Measurements from ENCODE around the gene NEU4.

The NEU4 gene

DNA sequence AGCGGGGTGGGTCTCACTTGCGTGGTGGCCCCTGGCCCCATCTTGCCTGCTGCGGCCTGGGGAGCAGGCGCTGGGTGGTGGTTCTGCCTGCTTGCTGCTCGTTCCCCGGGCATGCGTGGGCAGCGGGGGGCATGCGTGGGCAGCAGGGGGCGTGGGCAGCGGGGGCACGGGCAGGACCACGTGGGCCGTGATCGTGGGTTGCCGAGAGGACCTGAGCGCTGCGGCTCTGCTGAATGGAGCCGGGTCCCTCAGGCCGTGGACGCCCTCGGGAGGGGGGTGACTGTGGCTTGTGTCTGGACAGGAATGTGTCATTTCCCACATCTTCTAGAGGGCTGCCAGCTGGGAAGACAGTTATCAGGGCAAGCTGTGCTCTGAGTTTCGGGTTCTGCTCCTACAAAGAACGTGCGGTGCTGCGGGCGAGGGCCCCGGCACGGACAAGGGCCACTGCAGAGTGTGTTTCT is 40.7 kb upstream of the NEU4 start:
- Histone ChIP-seq H3K4me3 (ENCODE audit: low read length in 2 of 2) (no peak overlapping the region), H3K27me3 (ENCODE audit: control insufficient read depth in 2 of 2, insufficient read depth in 2 of 2, low read length in 2 of 2) (no peaks in the 10 kb centered on the region), H3K9me3 (ENCODE audit: control insufficient read depth in 2 of 2, low read length in 2 of 2) (no peaks in the 10 kb centered on the region), H3K4me1 (ENCODE audit: control insufficient read depth in 2 of 2, insufficient read depth in 2 of 2, low read length in 2 of 2) (peaks cover 3% of the 10 kb centered on the region in 2 donors), H3K27ac (ENCODE audit: low read depth in 2 of 2, low read length in 2 of 2) (no peak overlapping the region), H3K36me3 (ENCODE audit: control insufficient read depth in 2 of 2, insufficient read depth in 2 of 2, low read length in 2 of 2) (peaks cover 0 to under 1% of the 10 kb centered on the region in 2 donors), H3K9ac (ENCODE audit: low read depth in 1 of 2, low read length in 2 of 2) (no peak overlapping the region)

DNA sequence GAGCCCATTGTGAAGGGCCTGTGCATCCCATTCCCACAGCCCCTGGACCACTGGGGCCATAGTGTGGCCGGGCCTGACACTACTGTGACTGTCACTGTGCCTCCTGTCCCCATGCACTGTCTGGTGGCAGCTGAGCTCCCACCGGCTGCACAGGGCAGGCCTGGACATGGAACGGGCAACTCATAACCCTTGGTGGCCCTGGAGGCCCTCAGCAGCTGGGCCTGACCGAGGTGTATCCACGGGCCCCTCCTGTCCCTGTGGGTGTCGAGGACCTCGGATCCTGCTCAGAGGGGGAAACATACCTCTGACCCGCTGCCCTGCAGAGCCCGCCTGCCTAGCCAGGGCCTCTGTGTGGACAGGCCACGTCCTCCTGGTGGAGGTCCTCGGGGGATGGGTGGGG is 40.1 kb upstream of the NEU4 start:
- Histone ChIP-seq H3K27me3 (ENCODE audit: control insufficient read depth in 2 of 2, insufficient read depth in 2 of 2, low read length in 2 of 2) (no peaks in the 10 kb centered on the region), H3K4me3 (ENCODE audit: low read length in 2 of 2) (no peak overlapping the region), H3K36me3 (ENCODE audit: control insufficient read depth in 2 of 2, insufficient read depth in 2 of 2, low read length in 2 of 2) (no peaks in the 10 kb centered on the region), H3K9me3 (ENCODE audit: control insufficient read depth in 2 of 2, low read length in 2 of 2) (no peaks in the 10 kb centered on the region), H3K9ac (ENCODE audit: low read depth in 1 of 2, low read length in 2 of 2) (no peak overlapping the region), H3K27ac (ENCODE audit: low read depth in 2 of 2, low read length in 2 of 2) (no peak overlapping the region), H3K4me1 (ENCODE audit: control insufficient read depth in 2 of 2, insufficient read depth in 2 of 2, low read length in 2 of 2) (peaks cover 8% of the 10 kb centered on the region in 2 donors)

DNA sequence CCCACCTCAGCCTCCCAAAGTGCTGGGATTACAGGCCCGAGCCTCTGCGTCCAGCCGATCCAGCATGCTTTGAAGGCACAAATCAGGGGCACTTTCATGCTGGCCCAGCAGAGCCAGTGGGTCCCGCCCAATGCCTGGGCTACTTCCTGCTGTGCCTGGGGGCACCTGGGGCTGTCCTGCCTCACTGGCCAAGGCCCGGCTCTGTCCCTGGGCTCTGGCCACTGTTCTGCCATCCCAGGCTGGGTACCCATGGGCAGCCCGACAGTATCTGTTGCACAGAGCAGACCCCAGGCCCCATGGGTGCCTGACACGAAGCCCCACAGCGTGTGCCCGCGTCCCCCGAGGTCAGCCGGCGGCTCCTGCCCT is 39.2 kb upstream of the NEU4 start:
- Histone ChIP-seq H3K4me1 (ENCODE audit: control insufficient read depth in 2 of 2, insufficient read depth in 2 of 2, low read length in 2 of 2) (peaks cover 10 to 16% of the 10 kb centered on the region in 2 donors), H3K27ac (ENCODE audit: low read depth in 2 of 2, low read length in 2 of 2) (no peak overlapping the region), H3K27me3 (ENCODE audit: control insufficient read depth in 2 of 2, insufficient read depth in 2 of 2, low read length in 2 of 2) (no peaks in the 10 kb centered on the region), H3K9ac (ENCODE audit: low read depth in 1 of 2, low read length in 2 of 2) (no peak overlapping the region), H3K9me3 (ENCODE audit: control insufficient read depth in 2 of 2, low read length in 2 of 2) (no peaks in the 10 kb centered on the region), H3K36me3 (ENCODE audit: control insufficient read depth in 2 of 2, insufficient read depth in 2 of 2, low read length in 2 of 2) (no peaks in the 10 kb centered on the region), H3K4me3 (ENCODE audit: low read length in 2 of 2) (no peak overlapping the region)

- Histone ChIP-seq H3K9ac (ENCODE audit: low read depth in 1 of 2, low read length in 2 of 2) (no peak overlapping the region), H3K9me3 (ENCODE audit: control insufficient read depth in 2 of 2, low read length in 2 of 2) (no peaks in the 10 kb centered on the region), H3K27ac (ENCODE audit: low read depth in 2 of 2, low read length in 2 of 2) (no peak overlapping the region), H3K4me3 (ENCODE audit: low read length in 2 of 2) (no peak overlapping the region), H3K36me3 (ENCODE audit: control insufficient read depth in 2 of 2, insufficient read depth in 2 of 2, low read length in 2 of 2) (no peaks in the 10 kb centered on the region), H3K27me3 (ENCODE audit: control insufficient read depth in 2 of 2, insufficient read depth in 2 of 2, low read length in 2 of 2) (no peaks in the 10 kb centered on the region), H3K4me1 (ENCODE audit: control insufficient read depth in 2 of 2, insufficient read depth in 2 of 2, low read length in 2 of 2) (peaks cover 15 to 22% of the 10 kb centered on the region in 2 donors)
Measured at GRCh38 chr2:241770185-241770935, 38.6 kb upstream of the NEU4 start.

GRCh38 chr2:241770936-241771285 is 38.1 kb upstream of the NEU4 start:
- Histone ChIP-seq H3K27ac (ENCODE audit: low read depth in 2 of 2, low read length in 2 of 2) (no peak overlapping the region), H3K4me1 (ENCODE audit: control insufficient read depth in 2 of 2, insufficient read depth in 2 of 2, low read length in 2 of 2) (peaks cover 21 to 27% of the 10 kb centered on the region in 2 donors), H3K9ac (ENCODE audit: low read depth in 1 of 2, low read length in 2 of 2) (no peak overlapping the region), H3K36me3 (ENCODE audit: control insufficient read depth in 2 of 2, insufficient read depth in 2 of 2, low read length in 2 of 2) (no peaks in the 10 kb centered on the region), H3K9me3 (ENCODE audit: control insufficient read depth in 2 of 2, low read length in 2 of 2) (no peaks in the 10 kb centered on the region), H3K4me3 (ENCODE audit: low read length in 2 of 2) (no peak overlapping the region), H3K27me3 (ENCODE audit: control insufficient read depth in 2 of 2, insufficient read depth in 2 of 2, low read length in 2 of 2) (no peaks in the 10 kb centered on the region)

DNA sequence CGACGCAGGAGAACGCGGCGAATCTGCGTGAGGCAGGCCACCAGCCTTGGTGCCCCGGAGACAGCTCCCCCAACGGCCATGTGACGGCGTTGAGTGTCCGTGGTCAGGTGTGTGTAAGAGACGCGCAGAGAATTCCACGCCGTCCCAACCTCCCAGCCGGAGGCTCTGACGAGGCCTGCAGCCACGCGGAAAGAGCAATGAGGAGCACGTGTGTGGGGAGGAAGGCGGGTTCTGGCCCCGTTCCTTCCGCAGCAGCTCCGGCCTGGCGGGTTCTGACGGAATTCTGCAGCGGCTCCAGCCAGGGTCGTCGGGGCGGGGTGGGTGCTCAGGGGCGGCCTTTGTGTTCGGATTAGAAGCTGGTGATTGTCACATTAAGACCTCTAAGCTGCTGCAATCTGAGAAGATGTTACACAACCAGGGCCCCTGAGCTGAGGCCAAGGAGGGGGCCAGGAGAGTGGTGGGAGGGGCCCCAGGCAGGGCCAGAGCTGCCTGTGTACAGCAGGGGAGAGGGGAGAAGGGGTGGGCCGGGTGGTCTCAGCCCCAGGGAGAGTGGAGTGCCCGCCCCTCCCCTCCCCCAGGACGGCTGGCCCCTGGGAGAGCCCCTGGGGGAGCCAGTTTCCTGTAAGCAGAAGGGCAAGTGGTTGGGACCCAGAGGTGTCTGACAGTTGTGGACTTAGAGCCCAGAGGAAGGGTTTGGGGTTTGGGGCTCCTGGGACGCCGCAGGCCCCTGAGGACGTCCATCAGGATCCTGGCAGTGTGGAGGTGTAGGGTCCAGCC is 37.5 kb upstream of the NEU4 start:
- no peak overlapping the region for H3K4me3 ChIP-seq (ENCODE audit: low read length in 2 of 2)
- no peaks in the 10 kb centered on the region for H3K27me3 ChIP-seq (ENCODE audit: control insufficient read depth in 2 of 2, insufficient read depth in 2 of 2, low read length in 2 of 2)
- no peak overlapping the region for H3K9ac ChIP-seq (ENCODE audit: low read depth in 1 of 2, low read length in 2 of 2)
- no peaks in the 10 kb centered on the region for H3K9me3 ChIP-seq (ENCODE audit: control insufficient read depth in 2 of 2, low read length in 2 of 2)
- H3K27ac ChIP-seq (ENCODE audit: low read depth in 2 of 2, low read length in 2 of 2), result no peak overlapping the region
- H3K36me3 ChIP-seq (ENCODE audit: control insufficient read depth in 2 of 2, insufficient read depth in 2 of 2, low read length in 2 of 2), result no peaks in the 10 kb centered on the region
- H3K4me1 ChIP-seq (ENCODE audit: control insufficient read depth in 2 of 2, insufficient read depth in 2 of 2, low read length in 2 of 2), result peaks cover 24 to 32% of the 10 kb centered on the region in 2 donors

- Histone ChIP-seq H3K27ac (ENCODE audit: low read depth in 2 of 2, low read length in 2 of 2) (no peak overlapping the region), H3K36me3 (ENCODE audit: control insufficient read depth in 2 of 2, insufficient read depth in 2 of 2, low read length in 2 of 2) (no peaks in the 10 kb centered on the region), H3K9me3 (ENCODE audit: control insufficient read depth in 2 of 2, low read length in 2 of 2) (no peaks in the 10 kb centered on the region), H3K4me1 (ENCODE audit: control insufficient read depth in 2 of 2, insufficient read depth in 2 of 2, low read length in 2 of 2) (peaks cover 24 to 36% of the 10 kb centered on the region in 2 donors), H3K4me3 (ENCODE audit: low read length in 2 of 2) (no peak overlapping the region), H3K9ac (ENCODE audit: low read depth in 1 of 2, low read length in 2 of 2) (no peak overlapping the region), H3K27me3 (ENCODE audit: control insufficient read depth in 2 of 2, insufficient read depth in 2 of 2, low read length in 2 of 2) (no peaks in the 10 kb centered on the region)
Measured at GRCh38 chr2:241772063-241772499, 36.9 kb upstream of the NEU4 start.

- Histone ChIP-seq H3K27me3 (ENCODE audit: control insufficient read depth in 2 of 2, insufficient read depth in 2 of 2, low read length in 2 of 2) (no peaks in the 10 kb centered on the region), H3K36me3 (ENCODE audit: control insufficient read depth in 2 of 2, insufficient read depth in 2 of 2, low read length in 2 of 2) (no peaks in the 10 kb centered on the region), H3K9me3 (ENCODE audit: control insufficient read depth in 2 of 2, low read length in 2 of 2) (no peaks in the 10 kb centered on the region), H3K4me1 (ENCODE audit: control insufficient read depth in 2 of 2, insufficient read depth in 2 of 2, low read length in 2 of 2) (peaks cover 27 to 47% of the 10 kb centered on the region in 2 donors), H3K4me3 (ENCODE audit: low read length in 2 of 2) (peak overlapping the region; percentile 44 to 57), H3K27ac (ENCODE audit: low read depth in 2 of 2, low read length in 2 of 2) (peak overlapping the region; percentile 88 to 91), H3K9ac (ENCODE audit: low read depth in 1 of 2, low read length in 2 of 2) (peak overlapping the region in 1 of 2 donors; percentile 86)
Measured at GRCh38 chr2:241773511-241774418, 35.2 kb upstream of the NEU4 start.

GRCh38 chr2:241774419-241775222 is 34.4 kb upstream of the NEU4 start:
- no peaks in the 10 kb centered on the region for H3K27me3 ChIP-seq (ENCODE audit: control insufficient read depth in 2 of 2, insufficient read depth in 2 of 2, low read length in 2 of 2)
- H3K27ac ChIP-seq (ENCODE audit: low read depth in 2 of 2, low read length in 2 of 2), result peak overlapping the region; percentile 88 to 91
- H3K9me3 ChIP-seq (ENCODE audit: control insufficient read depth in 2 of 2, low read length in 2 of 2), result no peaks in the 10 kb centered on the region

More at GRCh38 chr2:241774419-241775222, 34.4 kb upstream of the NEU4 start:
- H3K4me1 ChIP-seq (ENCODE audit: control insufficient read depth in 2 of 2, insufficient read depth in 2 of 2, low read length in 2 of 2), result peaks cover 27 to 47% of the 10 kb centered on the region in 2 donors
- H3K36me3 ChIP-seq (ENCODE audit: control insufficient read depth in 2 of 2, insufficient read depth in 2 of 2, low read length in 2 of 2), result no peaks in the 10 kb centered on the region
- peak overlapping the region in 1 of 2 donors; percentile 86 for H3K9ac ChIP-seq (ENCODE audit: low read depth in 1 of 2, low read length in 2 of 2)
- H3K4me3 ChIP-seq (ENCODE audit: low read length in 2 of 2), result peak overlapping the region; percentile 13 to 57

All from mucosa of rectum (tissue), 2 donors.